ENCODE measurements around the gene HECW1. TPM values are rescaled to one million over a fixed set of nuclear protein-coding genes. Genes with fewer than 3 reads are reported as not detected.

HECW1 gene
- total and polyA plus RNA-seq, 2 donors (not counting 1 experiment from before 2014, with no cell fraction given) = not detected

DNA sequence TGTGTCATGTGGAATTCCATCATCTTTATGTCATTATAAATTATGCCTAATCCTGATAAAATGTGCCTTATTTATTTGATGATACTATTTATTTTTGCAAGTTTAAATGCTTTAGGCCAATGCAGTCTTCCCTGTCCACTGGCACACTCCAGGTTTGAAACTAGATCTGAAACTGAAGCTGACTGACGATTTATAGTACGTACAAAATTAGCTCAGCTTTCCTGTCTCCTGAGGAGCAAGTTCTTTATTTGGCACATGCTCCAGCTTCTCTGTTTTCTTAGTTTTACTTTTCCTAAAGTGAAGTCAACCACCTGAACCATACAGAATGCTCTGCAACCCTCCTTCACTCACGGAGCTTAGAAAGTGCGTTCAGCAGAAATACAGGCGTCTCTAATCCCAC, 164.1 kb downstream of the HECW1 start:
- H3K4me1 Mint-ChIP-seq = no peaks in the 10 kb centered on the region
- H3K27ac Mint-ChIP-seq = no peak overlapping the region
- CTCF ChIA-PET = interaction anchor here (1.9 kb wide), 1 partner anchor 15 kb away, joined by 4 read pairs; no protein-coding TSS in a partner anchor
- 42% methylated on average over 2 of the region's 5 CpGs for WGBS (ENCODE audit: insufficient coverage)
- DNase-seq (no peak), ATAC-seq (ENCODE audit: low read depth) (no peak)
- no peaks in the 10 kb centered on the region for H3K4me1 ChIP-seq (ENCODE audit: control insufficient read depth in 2 of 2, insufficient read depth in 2 of 2, low read length in 2 of 2)
- no peak overlapping the region for H3K4me2 ChIP-seq (replicated peaks; ENCODE audit: low read depth, low read length, poor library complexity, severe bottlenecking)
- no peaks in the 10 kb centered on the region for H3K36me3 ChIP-seq (replicated peaks in 1 of 2; ENCODE audit: control extremely low read depth in 1 of 2, control insufficient read depth in 1 of 2, extremely low read depth in 1 of 2, insufficient read depth in 2 of 2, low read length in 1 of 2)
- H3K27me3 ChIP-seq (replicated peaks in 1 of 4; ENCODE audit: control extremely low read depth in 1 of 4, control insufficient read depth in 3 of 4, insufficient read depth in 4 of 4, low read length in 3 of 4) = no peaks in the 10 kb centered on the region
- H2AFZ ChIP-seq (ENCODE audit: insufficient read depth, low read depth, low read length, poor library complexity, severe bottlenecking) = no peak overlapping the region
- no peak overlapping the region for H3K4me3 Mint-ChIP-seq
- intact Hi-C loops (cut with micrococcal nuclease) = no loop called here
- POLR2A ChIA-PET = no interaction called here
- no peaks in the 10 kb centered on the region for H3K79me2 ChIP-seq (ENCODE audit: control insufficient read depth, insufficient read depth, low read length)
- H3K27ac ChIP-seq (ENCODE audit: low read length in 2 of 2) = no peak overlapping the region
- no peak overlapping the region for H3K4me3 ChIP-seq (ENCODE audit: control extremely low read depth in 1 of 5, extremely low read depth in 1 of 5, insufficient read depth in 1 of 5, low read depth in 2 of 5, low read length in 4 of 5)
- peaks cover 13% of the 10 kb centered on the region for H3K27me3 Mint-ChIP-seq
- no peak for TF ChIP-seq EZH2 (IDR thresholded peaks at IDR 0.05; ENCODE audit: borderline replicate concordance, insufficient read depth, low read depth, low read length, poor library complexity, severe bottlenecking)
- TF ChIP-seq, protein P1, sequence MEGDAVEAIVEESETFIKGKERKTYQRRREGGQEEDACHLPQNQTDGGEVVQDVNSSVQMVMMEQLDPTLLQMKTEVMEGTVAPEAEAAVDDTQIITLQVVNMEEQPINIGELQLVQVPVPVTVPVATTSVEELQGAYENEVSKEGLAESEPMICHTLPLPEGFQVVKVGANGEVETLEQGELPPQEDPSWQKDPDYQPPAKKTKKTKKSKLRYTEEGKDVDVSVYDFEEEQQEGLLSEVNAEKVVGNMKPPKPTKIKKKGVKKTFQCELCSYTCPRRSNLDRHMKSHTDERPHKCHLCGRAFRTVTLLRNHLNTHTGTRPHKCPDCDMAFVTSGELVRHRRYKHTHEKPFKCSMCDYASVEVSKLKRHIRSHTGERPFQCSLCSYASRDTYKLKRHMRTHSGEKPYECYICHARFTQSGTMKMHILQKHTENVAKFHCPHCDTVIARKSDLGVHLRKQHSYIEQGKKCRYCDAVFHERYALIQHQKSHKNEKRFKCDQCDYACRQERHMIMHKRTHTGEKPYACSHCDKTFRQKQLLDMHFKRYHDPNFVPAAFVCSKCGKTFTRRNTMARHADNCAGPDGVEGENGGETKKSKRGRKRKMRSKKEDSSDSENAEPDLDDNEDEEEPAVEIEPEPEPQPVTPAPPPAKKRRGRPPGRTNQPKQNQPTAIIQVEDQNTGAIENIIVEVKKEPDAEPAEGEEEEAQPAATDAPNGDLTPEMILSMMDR (IDR thresholded peaks at IDR 0.05) = no peak
- H3K9ac ChIP-seq (ENCODE audit: low read length) = no peak overlapping the region
- H3K9me3 Mint-ChIP-seq (ENCODE audit: insufficient read depth) = peaks cover 6% of the 10 kb centered on the region
- no peaks in the 10 kb centered on the region for H4K20me1 ChIP-seq (ENCODE audit: control insufficient read depth, insufficient read depth, low read length, poor library complexity, severe bottlenecking)
- H3K9me3 ChIP-seq (ENCODE audit: control extremely low read depth in 1 of 3, control insufficient read depth in 2 of 3, insufficient read depth in 1 of 3, low read length in 2 of 3) = no peaks in the 10 kb centered on the region

GRCh38 chr7:43278088-43278644, 165.7 kb downstream of the HECW1 start:
- Histone ChIP-seq H3K27me3 (replicated peaks in 1 of 4; ENCODE audit: control extremely low read depth in 1 of 4, control insufficient read depth in 3 of 4, insufficient read depth in 4 of 4, low read length in 3 of 4) (peaks cover 0 to 6% (median 0%) of the 10 kb centered on the region in 4 experiments), H3K36me3 (replicated peaks in 1 of 2; ENCODE audit: control extremely low read depth in 1 of 2, control insufficient read depth in 1 of 2, extremely low read depth in 1 of 2, insufficient read depth in 2 of 2, low read length in 1 of 2) (no peaks in the 10 kb centered on the region), H2AFZ (ENCODE audit: insufficient read depth, low read depth, low read length, poor library complexity, severe bottlenecking) (no peak overlapping the region), H4K20me1 (ENCODE audit: control insufficient read depth, insufficient read depth, low read length, poor library complexity, severe bottlenecking) (no peaks in the 10 kb centered on the region), H3K4me1 (ENCODE audit: control insufficient read depth in 2 of 2, insufficient read depth in 2 of 2, low read length in 2 of 2) (no peaks in the 10 kb centered on the region), H3K9me3 (ENCODE audit: control extremely low read depth in 1 of 3, control insufficient read depth in 2 of 3, insufficient read depth in 1 of 3, low read length in 2 of 3) (no peaks in the 10 kb centered on the region), H3K79me2 (ENCODE audit: control insufficient read depth, insufficient read depth, low read length) (no peaks in the 10 kb centered on the region), H3K4me2 (replicated peaks; ENCODE audit: low read depth, low read length, poor library complexity, severe bottlenecking) (no peak overlapping the region), H3K9ac (ENCODE audit: low read length) (no peak overlapping the region), H3K27ac (ENCODE audit: low read length in 2 of 2) (no peak overlapping the region), H3K4me3 (ENCODE audit: control extremely low read depth in 1 of 5, extremely low read depth in 1 of 5, insufficient read depth in 1 of 5, low read depth in 2 of 5, low read length in 4 of 5) (no peak overlapping the region)
- peaks cover 22% of the 10 kb centered on the region for H3K27me3 Mint-ChIP-seq
- H3K9me3 Mint-ChIP-seq (ENCODE audit: insufficient read depth) = no peaks in the 10 kb centered on the region
- no peak for TF ChIP-seq EZH2 (IDR thresholded peaks at IDR 0.05; ENCODE audit: borderline replicate concordance, insufficient read depth, low read depth, low read length, poor library complexity, severe bottlenecking)
- TF ChIP-seq, protein P1 (IDR thresholded peaks at IDR 0.05) = no peak
- CTCF ChIA-PET = no interaction called here
- WGBS (ENCODE audit: insufficient coverage) = 85% methylated on average over 10 of the region's 10 CpGs
- POLR2A ChIA-PET = no interaction called here
- no peak overlapping the region for H3K27ac Mint-ChIP-seq
- no peak overlapping the region for H3K4me3 Mint-ChIP-seq
- H3K4me1 Mint-ChIP-seq = no peaks in the 10 kb centered on the region
- intact Hi-C loops (cut with micrococcal nuclease) = no loop called here
- ATAC-seq (ENCODE audit: low read depth) (no peak), DNase-seq (no peak)

Data from B cell (primary cell).